Activated gamma-delta T cell treated with anti-CD3 and anti-CD28 coated beads, Interleukin-2, amount 50 U/mL, for 16 hours (primary cell): ENCODE results near the gene FDXR.

ENCODE experiments used
- DNase-seq: peaks from one replicate; pipeline ENCODE4 v3.0.0-alpha.2; 2020; ENCODE audit warnings: low read depth

The FDXR gene

GRCh38 chr17:74833501-74834377, 39.1 kb downstream of the FDXR start:
- no peak for DNase-seq

GRCh38 chr17:74832421-74832820, 40.4 kb downstream of the FDXR start:
- no peak for DNase-seq

GRCh38 chr17:74831444-74832146, 41.2 kb downstream of the FDXR start:
- no peak for DNase-seq

GRCh38 chr17:74830861-74831260, 41.9 kb downstream of the FDXR start:
- no peak for DNase-seq

GRCh38 chr17:74827800-74828199, 45.0 kb downstream of the FDXR start:
- DNase-seq, result no peak

GRCh38 chr17:74825952-74826719, 46.7 kb downstream of the FDXR start:
- DNase-seq, result no peak

GRCh38 chr17:74824961-74825627, 47.7 kb downstream of the FDXR start:
- DNase-seq, result no peak

GRCh38 chr17:74822939-74823367, 49.8 kb downstream of the FDXR start:
- DNase-seq, result no peak

- DNase-seq, result no peak
Measured at GRCh38 chr17:74822335-74822938, 50.4 kb downstream of the FDXR start.

GRCh38 chr17:74821655-74822334, 51.0 kb downstream of the FDXR start:
- no peak for DNase-seq

- DNase-seq, result no peak
Measured at GRCh38 chr17:74819801-74820436, 52.9 kb downstream of the FDXR start.

- DNase-seq, result no peak
Measured at GRCh38 chr17:74818291-74818938, 54.4 kb downstream of the FDXR start.

GRCh38 chr17:74816905-74817620, 55.7 kb downstream of the FDXR start:
- DNase-seq, result no peak

- DNase-seq, result no peak
Measured at GRCh38 chr17:74815550-74816370, 57.0 kb downstream of the FDXR start.

- DNase-seq, result no peak
Measured at GRCh38 chr17:74815067-74815466, 57.7 kb downstream of the FDXR start.

GRCh38 chr17:74814453-74814852, 58.3 kb downstream of the FDXR start:
- no peak for DNase-seq
